IgD-negative memory B cell (primary cell): ENCODE data around the gene CMTM3. TPM values are rescaled to one million over a fixed set of nuclear protein-coding genes. Genes with fewer than 3 reads are reported as not detected.
"Not testable (repeated sequence)": the region's sequence is repeated elsewhere in the genome, so short reads cannot be mapped to it uniquely, and the experiment has no call there.

Experiments
- H3K27ac Mint-ChIP-seq, 3 donors: one replicate each; pipeline ENCODE4 v1.8.0; 2020 to 2022; ENCODE audit warnings: mild to moderate bottlenecking in 3 of 3, mixed read lengths in 3 of 3, moderate library complexity in 1 of 3
- H3K27me3 Mint-ChIP-seq: one replicate; pipeline ENCODE4 v1.8.0; 2021; ENCODE audit warnings: mixed read lengths
- H3K36me3 Mint-ChIP-seq: one replicate; pipeline ENCODE4 v1.8.0; 2020; ENCODE audit warnings: mild to moderate bottlenecking, mixed read lengths
- H3K4me1 Mint-ChIP-seq, 3 donors: one replicate each; pipeline ENCODE4 v1.8.0; 2020 to 2022; ENCODE audit warnings: mixed read lengths in 3 of 3, mild to moderate bottlenecking in 1 of 3
- H3K4me3 Mint-ChIP-seq, 4 donors: one replicate each; pipeline ENCODE4 v1.8.0; 2020 to 2022; ENCODE audit warnings: mild to moderate bottlenecking in 4 of 4, mixed read lengths in 4 of 4, moderate library complexity in 3 of 4
- H3K9me3 Mint-ChIP-seq, 3 donors: one replicate each; pipeline ENCODE4 v1.8.0; 2020 to 2021; ENCODE audit warnings: mixed read lengths in 3 of 3, mild to moderate bottlenecking in 1 of 3
- polyA plus RNA-seq: library from polyadenylated mRNA; unstranded; fragments of 300-500 nt; fragmentation: Illumina TruSeq; gene quantifications from one replicate; pipeline ENCODE4 v1.2.3, GENCODE V29; 2021

Gene CMTM3
- polyA plus RNA-seq, 1 donor from 2014 or later = 5.2 TPM

GRCh38 chr16:66594739-66595138, 9.8 kb upstream of the CMTM3 start:
- Mint-ChIP-seq H3K4me3 (no peak overlapping the region), H3K27ac (no peak overlapping the region), H3K9me3 (no peaks in the 10 kb centered on the region), H3K36me3 (peaks cover 2% of the 10 kb centered on the region), H3K4me1 (peaks cover 9 to 16% (median 11%) of the 10 kb centered on the region in 3 donors), H3K27me3 (peaks cover 27% of the 10 kb centered on the region)

GRCh38 chr16:66596559-66596958, 7.9 kb upstream of the CMTM3 start:
- not testable (repeated sequence) for H3K9me3 Mint-ChIP-seq, H3K27ac Mint-ChIP-seq, H3K4me3 Mint-ChIP-seq, H3K36me3 Mint-ChIP-seq
- peaks cover 23% of the 10 kb centered on the region for H3K27me3 Mint-ChIP-seq
- peaks cover 3 to 12% (median 5%) of the 10 kb centered on the region in 3 donors for H3K4me1 Mint-ChIP-seq

DNA sequence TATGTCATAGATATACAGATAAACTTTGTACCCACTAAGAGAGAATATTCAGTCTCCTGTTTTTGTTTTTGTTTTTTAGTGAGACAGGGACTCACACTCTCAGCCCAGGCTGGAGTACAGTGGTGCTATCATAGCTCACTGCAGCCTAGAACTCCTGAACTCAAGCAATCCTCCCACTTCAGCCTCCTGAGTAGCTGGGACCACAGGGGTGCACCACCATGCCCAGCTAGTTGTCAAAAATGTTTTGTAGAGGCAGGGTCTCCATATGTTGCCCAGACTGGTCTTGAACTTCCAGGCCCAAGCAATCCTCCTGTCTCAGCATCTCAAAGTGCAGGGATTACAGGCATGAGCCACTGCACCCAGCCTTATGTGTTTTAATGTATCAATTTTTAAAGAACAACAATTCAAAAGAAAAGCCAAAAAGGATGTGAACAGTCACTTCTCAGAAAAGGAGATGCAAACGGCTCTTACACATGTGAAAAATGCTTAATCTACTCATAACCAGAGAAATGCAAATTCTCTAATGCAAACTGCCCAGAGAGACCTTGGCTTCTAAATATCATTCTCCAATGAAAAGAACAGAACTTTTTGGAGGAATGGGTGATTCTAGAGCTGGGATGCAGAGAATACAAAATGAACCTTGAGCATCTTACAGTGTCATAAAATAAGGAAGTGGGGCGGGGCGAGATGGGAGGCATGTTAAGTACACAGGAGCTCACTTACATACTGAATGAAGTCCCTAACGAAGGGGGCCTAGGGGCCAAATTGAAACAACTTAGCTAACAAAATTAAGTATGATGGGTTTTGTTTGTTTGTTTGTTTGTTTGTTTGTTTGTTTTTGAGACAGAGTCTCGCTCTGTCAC, 7.3 kb upstream of the CMTM3 start:
- H3K9me3 Mint-ChIP-seq = peaks cover 5 to 7% (median 6%) of the 10 kb centered on the region in 3 donors
- peaks cover 22% of the 10 kb centered on the region for H3K27me3 Mint-ChIP-seq
- peaks cover 3 to 12% (median 5%) of the 10 kb centered on the region in 3 donors for H3K4me1 Mint-ChIP-seq
- H3K27ac Mint-ChIP-seq = no peak overlapping the region
- H3K36me3 Mint-ChIP-seq = peaks cover 2% of the 10 kb centered on the region
- H3K4me3 Mint-ChIP-seq = no peak overlapping the region

DNA sequence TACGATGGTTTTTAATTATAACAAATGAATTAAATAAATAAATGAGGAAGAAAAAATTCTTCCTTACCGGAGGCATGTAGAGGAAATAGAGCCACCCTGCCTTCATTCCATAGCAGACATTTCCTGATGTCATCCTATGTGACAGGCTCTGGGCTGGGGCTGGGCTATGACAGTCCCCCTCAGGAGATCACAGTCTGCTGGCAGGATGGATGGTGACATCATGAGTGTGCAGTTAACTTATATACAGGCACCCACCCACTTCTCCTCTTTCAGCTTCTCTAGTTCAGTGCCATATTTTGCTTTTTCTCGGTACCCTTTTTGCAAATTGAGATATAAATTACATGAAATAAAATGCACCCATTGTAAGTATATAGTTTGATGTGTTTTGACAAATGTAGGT, 6.4 kb upstream of the CMTM3 start:
- Mint-ChIP-seq H3K4me1 (peaks cover 3 to 15% (median 10%) of the 10 kb centered on the region in 3 donors), H3K27ac (peak overlapping the region in 1 of 3 donors; percentile 13)

GRCh38 chr16:66599726-66600125, 4.8 kb upstream of the CMTM3 start:
- H3K4me3 Mint-ChIP-seq = no peak overlapping the region
- H3K27ac Mint-ChIP-seq = no peak overlapping the region
- no peaks in the 10 kb centered on the region for H3K36me3 Mint-ChIP-seq
- H3K4me1 Mint-ChIP-seq = peaks cover 10 to 20% (median 15%) of the 10 kb centered on the region in 3 donors
- H3K9me3 Mint-ChIP-seq = peaks cover 5 to 11% (median 7%) of the 10 kb centered on the region in 3 donors
- H3K27me3 Mint-ChIP-seq = peaks cover 33% of the 10 kb centered on the region

More for the DNA sequence above, 6.4 kb upstream of the CMTM3 start:
- Mint-ChIP-seq H3K9me3 (peaks cover 5 to 8% (median 7%) of the 10 kb centered on the region in 3 donors), H3K36me3 (peaks cover 2% of the 10 kb centered on the region), H3K4me3 (no peak overlapping the region), H3K27me3 (peaks cover 24% of the 10 kb centered on the region)

DNA sequence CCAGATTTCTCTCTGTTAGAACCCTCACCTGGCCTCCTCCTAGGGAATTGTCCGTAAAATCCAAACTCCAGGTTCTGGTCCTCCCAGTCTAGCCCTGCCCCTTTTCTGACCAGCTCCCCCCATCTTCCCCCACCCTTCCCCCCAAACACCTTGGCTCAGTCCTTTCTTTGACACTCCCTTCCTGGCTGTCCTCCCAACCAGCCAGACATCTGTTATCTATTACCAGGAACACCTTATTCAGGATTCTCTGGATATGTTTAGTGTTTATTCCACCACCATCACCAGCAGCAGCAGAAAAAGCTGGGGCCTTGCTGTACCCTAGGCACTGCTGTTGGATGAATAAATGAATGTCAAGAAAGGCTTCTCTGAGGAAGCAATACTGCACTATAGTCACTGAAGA, 4.0 kb upstream of the CMTM3 start:
- Mint-ChIP-seq H3K36me3 (no peaks in the 10 kb centered on the region), H3K4me1 (peaks cover 8 to 16% (median 15%) of the 10 kb centered on the region in 3 donors), H3K27me3 (peaks cover 29% of the 10 kb centered on the region), H3K27ac (no peak overlapping the region), H3K9me3 (peaks cover 5 to 11% (median 7%) of the 10 kb centered on the region in 3 donors), H3K4me3 (peak overlapping the region in 1 of 4 donors; percentile 68)

- H3K9me3 Mint-ChIP-seq = peaks cover 5 to 11% (median 7%) of the 10 kb centered on the region in 3 donors
- no peaks in the 10 kb centered on the region for H3K36me3 Mint-ChIP-seq
- H3K4me3 Mint-ChIP-seq = no peak overlapping the region
- peaks cover 14 to 22% (median 21%) of the 10 kb centered on the region in 3 donors for H3K4me1 Mint-ChIP-seq
- peaks cover 34% of the 10 kb centered on the region for H3K27me3 Mint-ChIP-seq
- H3K27ac Mint-ChIP-seq = peak overlapping the region in 1 of 3 donors; percentile 73
These were observed 3.0 kb upstream of the CMTM3 start for GRCh38 chr16:66601471-66601870.

DNA sequence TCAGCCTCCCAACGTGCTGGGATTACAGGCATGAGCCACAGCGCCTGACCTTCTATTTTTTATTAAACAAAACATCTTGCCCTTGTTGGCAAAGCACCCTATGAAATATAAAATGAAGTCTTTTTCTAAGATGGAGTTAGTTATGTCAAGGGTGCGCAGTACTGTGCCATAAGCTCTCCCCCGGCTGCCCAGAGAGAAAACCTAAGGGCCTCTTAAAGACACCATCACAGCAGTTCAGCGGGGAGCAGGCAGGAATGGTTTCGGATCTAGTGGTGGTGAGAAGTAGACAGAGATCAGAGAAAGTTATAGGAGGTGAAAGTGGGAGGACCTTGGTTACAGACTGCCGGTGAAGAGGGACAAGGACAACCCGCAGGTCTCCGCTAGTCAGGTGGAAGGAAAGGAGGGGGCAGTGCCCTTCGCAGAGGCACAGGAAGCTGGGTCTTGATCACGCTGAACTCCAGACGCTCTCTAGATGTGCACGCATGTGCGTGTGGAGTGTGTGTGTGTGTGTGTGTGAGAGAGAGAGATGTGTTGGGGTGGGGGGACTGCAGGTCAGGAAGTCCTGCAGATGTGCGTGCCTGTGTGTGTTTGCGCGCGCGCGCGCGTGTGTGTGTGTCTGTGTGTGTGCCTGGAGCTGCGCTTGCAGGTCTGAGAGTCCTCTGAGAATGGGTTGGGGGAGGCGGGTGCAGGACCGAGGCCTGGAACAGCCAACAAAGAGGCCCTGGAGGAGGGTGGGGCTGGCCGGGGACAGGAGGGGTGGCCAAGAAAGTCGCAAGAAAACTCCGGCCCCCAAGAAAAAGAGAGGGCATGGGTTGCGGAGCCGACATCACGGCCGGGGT, 748 bp upstream of the CMTM3 start:
- Mint-ChIP-seq H3K4me1 (peaks cover 20 to 26% (median 22%) of the 10 kb centered on the region in 3 donors), H3K9me3 (peaks cover 5 to 11% (median 7%) of the 10 kb centered on the region in 3 donors), H3K4me3 (peak overlapping the region; percentile 35 to 94 (median 87)), H3K27me3 (peaks cover 36% of the 10 kb centered on the region), H3K36me3 (no peaks in the 10 kb centered on the region), H3K27ac (peak overlapping the region in 2 of 3 donors; percentile 1 to 90)

DNA sequence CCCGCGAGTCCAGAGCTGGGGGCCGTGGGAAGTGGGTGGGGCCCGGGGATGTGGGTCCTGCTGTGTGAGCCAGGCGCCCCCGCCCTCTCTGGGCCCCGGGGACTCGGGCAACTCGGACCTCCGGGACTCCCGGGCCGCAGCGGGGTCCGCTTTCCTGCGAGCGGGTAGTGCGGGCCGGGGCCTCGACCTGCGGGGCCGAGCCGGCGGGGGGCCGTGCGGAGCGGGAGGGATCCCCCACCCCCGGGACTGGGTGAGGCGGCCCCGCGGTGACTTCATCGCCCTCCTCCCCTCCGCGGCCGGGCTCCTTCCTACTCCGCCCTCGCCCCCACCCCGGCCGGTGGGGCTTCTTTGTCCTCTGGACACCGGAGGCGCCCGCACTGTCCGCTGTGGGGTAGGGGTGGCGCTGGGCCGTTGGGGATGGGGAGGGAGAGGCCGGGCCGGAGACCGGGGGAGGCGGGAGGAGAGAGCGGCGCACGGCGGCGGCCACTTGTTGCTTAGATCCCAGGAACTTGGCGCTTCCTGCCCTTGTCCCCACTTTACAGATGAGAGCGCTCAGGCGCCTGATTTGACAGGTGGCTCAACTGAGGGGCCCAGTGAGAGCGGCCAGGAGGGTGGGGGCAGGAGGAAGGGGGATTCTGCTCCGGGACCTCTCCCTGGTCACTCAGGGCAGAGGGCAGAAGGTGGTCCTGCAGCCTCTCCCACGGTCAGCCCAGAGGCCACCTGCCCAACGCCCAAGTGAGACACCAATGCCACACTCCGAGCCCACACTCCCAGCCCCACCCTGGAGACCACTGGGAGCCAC, 874 bp downstream of the CMTM3 start:
- Mint-ChIP-seq H3K27me3 (peaks cover 30% of the 10 kb centered on the region), H3K27ac (no peak overlapping the region), H3K9me3 (peaks cover 5 to 11% (median 7%) of the 10 kb centered on the region in 3 donors), H3K36me3 (no peaks in the 10 kb centered on the region), H3K4me3 (peak overlapping the region in 3 of 4 donors; percentile 21 to 91 (median 78)), H3K4me1 (peaks cover 20 to 26% (median 20%) of the 10 kb centered on the region in 3 donors)

DNA sequence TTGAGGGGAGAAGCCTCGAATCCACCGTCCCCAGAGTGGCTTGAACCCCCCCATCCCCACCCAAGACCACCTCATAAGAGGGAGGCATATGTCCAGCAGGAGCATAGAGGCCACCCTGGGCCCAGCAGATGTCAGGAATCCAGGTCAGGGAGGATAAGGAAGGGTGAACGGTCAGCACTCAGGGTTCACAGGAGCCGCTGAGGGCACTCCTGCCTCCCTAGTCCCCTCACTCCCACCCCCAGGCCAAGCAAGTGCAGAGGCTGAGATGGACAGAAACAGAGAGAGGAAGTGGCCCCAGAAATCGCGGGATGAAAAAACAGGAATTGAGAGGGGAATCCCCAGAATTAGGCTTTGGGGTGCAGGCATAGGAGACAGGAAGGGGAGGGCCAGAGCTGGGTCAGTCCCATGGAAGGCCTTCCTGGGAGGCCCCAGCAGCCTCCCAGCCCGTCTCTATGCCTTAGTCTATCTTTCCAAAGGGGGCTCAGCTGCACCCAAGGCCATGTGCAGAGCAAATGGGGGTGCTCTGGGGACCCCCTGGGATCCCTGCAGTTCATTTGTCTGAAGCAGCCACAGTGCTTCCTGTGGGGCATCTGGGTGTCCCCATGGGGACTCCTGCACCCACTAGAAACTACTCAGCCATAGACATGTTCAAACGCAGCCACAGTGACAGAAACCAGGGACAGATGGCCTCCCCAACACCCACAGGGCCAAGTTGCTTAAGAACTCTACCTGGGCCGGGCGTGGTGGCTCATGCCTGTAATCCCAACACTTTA, 1.7 kb downstream of the CMTM3 start:
- H3K27me3 Mint-ChIP-seq = peaks cover 25% of the 10 kb centered on the region
- H3K36me3 Mint-ChIP-seq = no peaks in the 10 kb centered on the region
- peaks cover 0 to 4% (median 0%) of the 10 kb centered on the region in 3 donors for H3K9me3 Mint-ChIP-seq
- peak overlapping the region; percentile 69 to 91 (median 80) for H3K4me3 Mint-ChIP-seq
- peaks cover 20 to 26% (median 20%) of the 10 kb centered on the region in 3 donors for H3K4me1 Mint-ChIP-seq
- peak overlapping the region in 1 of 3 donors; percentile 56 for H3K27ac Mint-ChIP-seq

DNA sequence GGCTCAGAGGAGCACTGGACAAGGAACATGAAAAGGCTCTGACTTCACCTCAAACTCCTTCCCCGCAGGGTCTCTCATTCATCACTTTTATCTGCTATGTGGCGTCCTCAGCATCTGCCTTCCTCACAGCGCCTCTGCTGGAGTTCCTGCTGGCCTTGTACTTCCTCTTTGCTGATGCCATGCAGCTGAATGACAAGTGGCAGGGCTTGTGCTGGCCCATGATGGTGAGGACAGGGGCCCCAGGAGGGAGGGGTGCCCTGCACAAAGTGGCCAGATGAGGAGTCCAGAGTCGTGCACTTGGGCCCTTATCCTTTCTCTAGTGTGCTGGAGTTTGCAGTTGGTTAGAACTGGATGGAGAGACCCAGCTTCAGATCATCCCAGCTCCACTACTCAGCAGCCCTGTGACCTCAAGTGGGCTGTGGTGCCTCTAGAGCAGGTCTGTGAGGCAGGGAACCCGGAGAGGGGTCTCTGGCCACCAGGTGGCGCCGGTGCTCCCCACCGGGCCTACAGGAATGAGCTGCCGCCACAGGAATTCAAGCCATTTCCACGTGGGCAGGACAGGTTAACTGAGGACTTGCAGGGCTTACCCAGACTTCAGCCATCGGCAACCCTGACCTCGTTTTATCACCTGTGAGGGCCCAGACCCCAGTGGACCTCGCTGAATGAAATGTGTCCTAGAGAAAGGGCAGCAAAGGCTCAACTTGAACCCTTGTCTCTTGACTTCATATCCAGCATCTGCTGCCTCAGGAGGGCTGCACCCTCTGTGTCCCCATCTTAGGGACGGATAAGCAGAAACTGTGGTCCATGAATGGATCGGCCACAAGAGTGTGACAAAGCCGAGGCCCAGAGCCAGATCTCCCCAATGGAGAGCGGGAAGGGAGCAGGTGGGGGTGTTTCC, 4.0 kb downstream of the CMTM3 start:
- Mint-ChIP-seq H3K36me3 (no peaks in the 10 kb centered on the region), H3K9me3 (peaks cover 0 to 2% (median 0%) of the 10 kb centered on the region in 3 donors), H3K4me3 (peak overlapping the region in 1 of 4 donors; percentile 72), H3K27ac (no peak overlapping the region), H3K4me1 (peaks cover 16 to 21% (median 20%) of the 10 kb centered on the region in 3 donors), H3K27me3 (peaks cover 24% of the 10 kb centered on the region)

DNA sequence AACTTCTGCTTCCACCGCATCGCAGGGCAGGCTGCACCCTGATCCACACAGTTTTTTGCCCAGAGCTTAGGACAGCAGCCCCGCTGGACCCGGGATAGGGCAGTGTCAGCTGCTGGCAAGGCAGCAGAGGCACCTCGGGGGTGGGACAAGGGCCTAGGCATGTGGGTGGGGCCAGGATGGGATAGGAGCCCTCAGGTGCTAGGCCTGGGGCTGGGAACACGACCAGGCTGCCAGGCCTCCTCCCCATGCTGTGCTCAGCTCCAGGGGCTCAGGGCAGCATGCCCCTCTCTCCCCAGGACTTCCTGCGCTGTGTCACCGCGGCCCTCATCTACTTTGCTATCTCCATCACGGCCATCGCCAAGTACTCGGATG, 4.6 kb downstream of the CMTM3 start:
- Mint-ChIP-seq H3K27ac (no peak overlapping the region), H3K4me3 (no peak overlapping the region), H3K4me1 (peaks cover 10 to 16% (median 14%) of the 10 kb centered on the region in 3 donors), H3K9me3 (no peaks in the 10 kb centered on the region), H3K36me3 (no peaks in the 10 kb centered on the region), H3K27me3 (peaks cover 17% of the 10 kb centered on the region)
